ENCODE measurements around the gene ACAN. TPM values are rescaled to one million over a fixed set of nuclear protein-coding genes. Genes with fewer than 3 reads are reported as not detected.

ACAN gene
- total RNA-seq, 1 donor from 2014 or later: 0.04 TPM

Other genes with a start within 250 kb of the ACAN start
- 15.8 TPM for gene AEN, start 182.1 kb upstream of the ACAN start, total RNA-seq
- 14.1 TPM for gene ISG20, start 164.4 kb upstream of the ACAN start, total RNA-seq
- 5.6 TPM for gene HAPLN3, start 92.1 kb downstream of the ACAN start, total RNA-seq
- gene MFGE8, start 109.9 kb downstream of the ACAN start, total RNA-seq: 43.8 TPM